ENCODE results near the gene PACRG. TPM values are rescaled to one million over a fixed set of nuclear protein-coding genes. Genes with fewer than 3 reads are reported as not detected.

PACRG gene
- total RNA-seq, 1 donor, result 1.4 TPM

GRCh38 chr6:162971356-162971755 is 243.6 kb downstream of the PACRG start:
- no peaks in the 10 kb centered on the region for H3K9me3 ChIP-seq (ENCODE audit: low read depth, low read length)
- H3K27me3 ChIP-seq (ENCODE audit: insufficient read depth, low read length), result no peaks in the 10 kb centered on the region
- H3K4me2 ChIP-seq (ENCODE audit: insufficient read depth, low read length), result no peak overlapping the region
- no peaks in the 10 kb centered on the region for H4K20me1 ChIP-seq (ENCODE audit: insufficient read depth, low read length)
- H3K36me3 ChIP-seq (ENCODE audit: insufficient read depth, low read length), result no peaks in the 10 kb centered on the region
- no peak for DNase-seq (ENCODE audit: insufficient read length, low spot score, missing footprints)
- no peak overlapping the region for H3K4me3 ChIP-seq (ENCODE audit: insufficient read depth, low read length)
- H3K4me1 ChIP-seq (ENCODE audit: insufficient read depth, low read length), result no peaks in the 10 kb centered on the region
- no peaks in the 10 kb centered on the region for H3K79me2 ChIP-seq (ENCODE audit: insufficient read depth, low read length)
- H3K27ac ChIP-seq (ENCODE audit: low read depth, low read length), result no peak overlapping the region
- H2AFZ ChIP-seq (ENCODE audit: low read length), result no peak overlapping the region
- TF ChIP-seq CTCF (IDR thresholded peaks at IDR 0.05; ENCODE audit: extremely low read depth, low read depth, low read length), result no peak

GRCh38 chr6:162973151-162973872 is 245.5 kb downstream of the PACRG start:
- H3K4me3 ChIP-seq (ENCODE audit: insufficient read depth, low read length), result no peak overlapping the region
- H3K27ac ChIP-seq (ENCODE audit: low read depth, low read length), result no peak overlapping the region
- no peaks in the 10 kb centered on the region for H3K79me2 ChIP-seq (ENCODE audit: insufficient read depth, low read length)
- H3K4me1 ChIP-seq (ENCODE audit: insufficient read depth, low read length), result no peaks in the 10 kb centered on the region
- no peak for TF ChIP-seq CTCF (IDR thresholded peaks at IDR 0.05; ENCODE audit: extremely low read depth, low read depth, low read length)
- no peaks in the 10 kb centered on the region for H3K9me3 ChIP-seq (ENCODE audit: low read depth, low read length)
- H3K27me3 ChIP-seq (ENCODE audit: insufficient read depth, low read length), result no peaks in the 10 kb centered on the region
- no peak overlapping the region for H2AFZ ChIP-seq (ENCODE audit: low read length)
- no peaks in the 10 kb centered on the region for H4K20me1 ChIP-seq (ENCODE audit: insufficient read depth, low read length)
- no peak overlapping the region for H3K4me2 ChIP-seq (ENCODE audit: insufficient read depth, low read length)
- no peaks in the 10 kb centered on the region for H3K36me3 ChIP-seq (ENCODE audit: insufficient read depth, low read length)
- peak; percentile 26 for DNase-seq (ENCODE audit: insufficient read length, low spot score, missing footprints)

- H3K9me3 ChIP-seq (ENCODE audit: low read depth, low read length), result no peaks in the 10 kb centered on the region
- no peak for TF ChIP-seq CTCF (IDR thresholded peaks at IDR 0.05; ENCODE audit: extremely low read depth, low read depth, low read length)
- DNase-seq (ENCODE audit: insufficient read length, low spot score, missing footprints), result no peak
- H3K27ac ChIP-seq (ENCODE audit: low read depth, low read length), result no peak overlapping the region
- no peaks in the 10 kb centered on the region for H3K27me3 ChIP-seq (ENCODE audit: insufficient read depth, low read length)
- no peak overlapping the region for H2AFZ ChIP-seq (ENCODE audit: low read length)
- no peaks in the 10 kb centered on the region for H3K4me1 ChIP-seq (ENCODE audit: insufficient read depth, low read length)
- no peaks in the 10 kb centered on the region for H4K20me1 ChIP-seq (ENCODE audit: insufficient read depth, low read length)
- H3K79me2 ChIP-seq (ENCODE audit: insufficient read depth, low read length), result no peaks in the 10 kb centered on the region
- no peaks in the 10 kb centered on the region for H3K36me3 ChIP-seq (ENCODE audit: insufficient read depth, low read length)
- H3K4me2 ChIP-seq (ENCODE audit: insufficient read depth, low read length), result no peak overlapping the region
- no peak overlapping the region for H3K4me3 ChIP-seq (ENCODE audit: insufficient read depth, low read length)
Measured at GRCh38 chr6:162973980-162974379, 246.2 kb downstream of the PACRG start.

GRCh38 chr6:162974685-162975084 is 246.9 kb downstream of the PACRG start:
- no peaks in the 10 kb centered on the region for H3K9me3 ChIP-seq (ENCODE audit: low read depth, low read length)
- DNase-seq (ENCODE audit: insufficient read length, low spot score, missing footprints), result no peak
- TF ChIP-seq CTCF (IDR thresholded peaks at IDR 0.05; ENCODE audit: extremely low read depth, low read depth, low read length), result no peak
- no peaks in the 10 kb centered on the region for H3K4me1 ChIP-seq (ENCODE audit: insufficient read depth, low read length)
- H2AFZ ChIP-seq (ENCODE audit: low read length), result no peak overlapping the region
- H3K36me3 ChIP-seq (ENCODE audit: insufficient read depth, low read length), result no peaks in the 10 kb centered on the region
- H3K27me3 ChIP-seq (ENCODE audit: insufficient read depth, low read length), result no peaks in the 10 kb centered on the region
- H3K4me3 ChIP-seq (ENCODE audit: insufficient read depth, low read length), result no peak overlapping the region
- H4K20me1 ChIP-seq (ENCODE audit: insufficient read depth, low read length), result no peaks in the 10 kb centered on the region
- H3K79me2 ChIP-seq (ENCODE audit: insufficient read depth, low read length), result no peaks in the 10 kb centered on the region
- no peak overlapping the region for H3K4me2 ChIP-seq (ENCODE audit: insufficient read depth, low read length)
- H3K27ac ChIP-seq (ENCODE audit: low read depth, low read length), result no peak overlapping the region
